ENCODE measurements around the gene SLC15A1.

DNA sequence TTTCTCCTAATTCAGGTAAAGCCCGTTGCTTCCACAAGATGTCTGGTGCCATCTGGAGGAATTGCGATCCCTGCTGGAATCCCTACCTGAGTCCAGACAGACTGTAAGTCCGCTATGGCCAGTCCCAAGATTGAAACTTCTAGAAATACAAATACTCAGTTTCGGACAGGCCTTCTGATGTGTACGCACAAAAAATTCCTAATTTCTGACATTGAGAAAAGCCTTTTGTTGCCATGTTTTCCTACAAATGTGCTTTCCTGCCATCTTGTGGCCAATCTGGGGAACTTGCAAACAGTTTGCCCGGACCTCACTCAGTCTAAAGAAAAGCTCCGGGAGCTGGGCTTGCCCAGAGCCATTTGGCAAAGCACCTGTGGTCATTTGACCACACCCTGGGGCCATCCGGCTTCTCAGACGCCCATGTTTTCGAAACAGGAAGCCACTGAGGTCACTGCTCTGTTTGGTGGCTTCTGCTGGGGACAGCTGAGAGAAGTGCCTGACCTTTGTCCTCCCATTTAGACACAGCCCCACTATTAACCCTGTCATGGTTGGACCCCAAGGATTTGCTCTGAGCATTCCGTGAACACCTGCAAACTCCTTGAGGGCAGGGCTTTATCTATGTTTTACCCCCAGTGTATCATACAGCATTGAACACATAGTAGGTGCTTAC, 79.4 kb downstream of the SLC15A1 start:
- TF ChIP-seq, protein P1, sequence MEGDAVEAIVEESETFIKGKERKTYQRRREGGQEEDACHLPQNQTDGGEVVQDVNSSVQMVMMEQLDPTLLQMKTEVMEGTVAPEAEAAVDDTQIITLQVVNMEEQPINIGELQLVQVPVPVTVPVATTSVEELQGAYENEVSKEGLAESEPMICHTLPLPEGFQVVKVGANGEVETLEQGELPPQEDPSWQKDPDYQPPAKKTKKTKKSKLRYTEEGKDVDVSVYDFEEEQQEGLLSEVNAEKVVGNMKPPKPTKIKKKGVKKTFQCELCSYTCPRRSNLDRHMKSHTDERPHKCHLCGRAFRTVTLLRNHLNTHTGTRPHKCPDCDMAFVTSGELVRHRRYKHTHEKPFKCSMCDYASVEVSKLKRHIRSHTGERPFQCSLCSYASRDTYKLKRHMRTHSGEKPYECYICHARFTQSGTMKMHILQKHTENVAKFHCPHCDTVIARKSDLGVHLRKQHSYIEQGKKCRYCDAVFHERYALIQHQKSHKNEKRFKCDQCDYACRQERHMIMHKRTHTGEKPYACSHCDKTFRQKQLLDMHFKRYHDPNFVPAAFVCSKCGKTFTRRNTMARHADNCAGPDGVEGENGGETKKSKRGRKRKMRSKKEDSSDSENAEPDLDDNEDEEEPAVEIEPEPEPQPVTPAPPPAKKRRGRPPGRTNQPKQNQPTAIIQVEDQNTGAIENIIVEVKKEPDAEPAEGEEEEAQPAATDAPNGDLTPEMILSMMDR (IDR thresholded peaks at IDR 0.05; ENCODE audit: low read depth, low read length), result peak; percentile 88
- no peak for TF ChIP-seq POLR2A (IDR thresholded peaks at IDR 0.05; ENCODE audit: extremely low read depth, insufficient read length)
- TF ChIP-seq MYC (IDR thresholded peaks at IDR 0.05; ENCODE audit: low read depth, low read length), result peak; percentile 41; the same call in 1 of the 2 replicates
- TF ChIP-seq, protein P2, sequence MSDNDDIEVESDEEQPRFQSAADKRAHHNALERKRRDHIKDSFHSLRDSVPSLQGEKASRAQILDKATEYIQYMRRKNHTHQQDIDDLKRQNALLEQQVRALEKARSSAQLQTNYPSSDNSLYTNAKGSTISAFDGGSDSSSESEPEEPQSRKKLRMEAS (IDR thresholded peaks at IDR 0.05; ENCODE audit: low read depth, low read length), result no peak
